Mesenchymal stem cell (in vitro differentiated cells and primary cell): ENCODE data around the gene MFAP1.

Source experiments
- DNase-seq: peaks from one replicate; pipeline ENCODE4 v3.0.0-alpha.2; 2013
- H2AFZ ChIP-seq: one replicate; pipeline ENCODE4 v1.6.1; 2013; ENCODE audit warnings: low read depth, mild to moderate bottlenecking, control low read depth, inconsistent platforms, low read length, moderate library complexity
- H2AK5ac ChIP-seq: 2 replicates; pipeline ENCODE4 v1.6.1; 2013; ENCODE audit warnings: low read length, moderate library complexity, mild to moderate bottlenecking, inconsistent platforms; ENCODE audit not compliant: severe bottlenecking
- H2BK120ac ChIP-seq: one replicate; pipeline ENCODE4 v1.6.1; 2013; ENCODE audit warnings: low read depth, mild to moderate bottlenecking, inconsistent platforms, low read length, moderate library complexity
- H2BK12ac ChIP-seq, 2 experiments: one replicate each; pipeline ENCODE4 v1.6.1; 2013; ENCODE audit warnings: inconsistent platforms in 2 of 2, low read length in 2 of 2, mild to moderate bottlenecking in 2 of 2, moderate library complexity in 2 of 2, control low read depth in 1 of 2
- H2BK15ac ChIP-seq: one replicate; pipeline ENCODE4 v1.6.1; 2013; ENCODE audit warnings: mild to moderate bottlenecking, low read depth, inconsistent platforms; ENCODE audit not compliant: poor library complexity, severe bottlenecking
- H2BK5ac ChIP-seq: 2 replicates; pipeline ENCODE4 v1.6.1; 2013; ENCODE audit warnings: low read depth, mild to moderate bottlenecking, low read length, control low read depth, inconsistent platforms; ENCODE audit not compliant: poor library complexity, severe bottlenecking
- H3K14ac ChIP-seq, 2 experiments: one replicate each; pipeline ENCODE4 v1.6.1; 2013; ENCODE audit warnings: inconsistent platforms in 2 of 2, low read length in 2 of 2, control low read depth in 1 of 2, mild to moderate bottlenecking in 1 of 2, moderate library complexity in 1 of 2
- H3K18ac ChIP-seq, 2 experiments: one replicate each; pipeline ENCODE4 v1.6.1; 2013; ENCODE audit warnings: inconsistent platforms in 2 of 2, low read length in 2 of 2, control low read depth in 1 of 2, low read depth in 1 of 2, mild to moderate bottlenecking in 1 of 2
- H3K23ac ChIP-seq, 2 experiments: one replicate each; pipeline ENCODE4 v1.6.1; 2013; ENCODE audit warnings: inconsistent platforms in 2 of 2, low read length in 2 of 2, mild to moderate bottlenecking in 2 of 2, moderate library complexity in 2 of 2, control low read depth in 1 of 2
- H3K27ac ChIP-seq: 2 replicates; pipeline ENCODE4 v1.5.1; 2013; ENCODE audit warnings: mild to moderate bottlenecking, moderate library complexity, low read length, control low read depth, inconsistent platforms; ENCODE audit not compliant: poor library complexity, severe bottlenecking
- H3K27me3 ChIP-seq, 2 experiments: 2 replicates each; pipeline versions ENCODE4 v1.6.1 to v1.7.0; 2013; ENCODE audit warnings: low read length in 2 of 2, mild to moderate bottlenecking in 2 of 2, moderate library complexity in 2 of 2, control low read depth in 1 of 2, inconsistent platforms in 1 of 2; ENCODE audit not compliant: control insufficient read depth in 1 of 2, insufficient read depth in 1 of 2
- H3K36me3 ChIP-seq, 2 experiments: 2 replicates each; pipeline versions ENCODE4 v1.6.1 to v1.7.0; 2013; ENCODE audit warnings: low read length in 2 of 2, control low read depth in 1 of 2, inconsistent platforms in 1 of 2, low read depth in 1 of 2, mild to moderate bottlenecking in 1 of 2; ENCODE audit not compliant: insufficient read depth in 2 of 2, control insufficient read depth in 1 of 2
- H3K4ac ChIP-seq, 2 experiments: one replicate each; pipeline ENCODE4 v1.6.1; 2013; ENCODE audit warnings: inconsistent platforms in 2 of 2, low read length in 2 of 2, mild to moderate bottlenecking in 2 of 2, moderate library complexity in 2 of 2, control low read depth in 1 of 2, low read depth in 1 of 2
- H3K4me1 ChIP-seq: 2 replicates; pipeline ENCODE4 v1.6.1; 2013; ENCODE audit warnings: low read depth, low read length, control low read depth; ENCODE audit not compliant: control insufficient read depth, insufficient read depth
- H3K4me2 ChIP-seq: 2 replicates; pipeline ENCODE4 v1.6.1; 2013; ENCODE audit warnings: low read length, mild to moderate bottlenecking, inconsistent platforms; ENCODE audit not compliant: poor library complexity, severe bottlenecking
- H3K4me3 ChIP-seq, 2 experiments: 2 replicates each; pipeline versions ENCODE4 v1.5.1 to v1.7.0; 2013; ENCODE audit warnings: low read length in 2 of 2, mild to moderate bottlenecking in 2 of 2, control low read depth in 1 of 2, low read depth in 1 of 2; ENCODE audit not compliant: insufficient read depth in 1 of 2
- H3K79me1 ChIP-seq: replicated peaks from 2 replicates; pipeline ENCODE4 v1.6.1; 2013; ENCODE audit warnings: mild to moderate bottlenecking, control low read depth, low read length, inconsistent platforms; ENCODE audit not compliant: poor library complexity, severe bottlenecking
- H3K9ac ChIP-seq: 2 replicates; pipeline ENCODE4 v1.7.0; 2013; ENCODE audit warnings: mild to moderate bottlenecking, low read length, moderate library complexity
- H3K9me3 ChIP-seq: 2 replicates; pipeline ENCODE4 v1.7.0; 2013; ENCODE audit warnings: mild to moderate bottlenecking, low read length; ENCODE audit not compliant: control insufficient read depth
- H4K8ac ChIP-seq: one replicate; pipeline ENCODE4 v1.6.1; 2013; ENCODE audit warnings: inconsistent platforms, mild to moderate bottlenecking, low read length, moderate library complexity
- H4K91ac ChIP-seq: one replicate; pipeline ENCODE4 v1.6.1; 2013; ENCODE audit warnings: mild to moderate bottlenecking, low read length, inconsistent platforms
- WGBS: methylation state at CpG from one replicate; pipeline ENCODE4 v1.1.7; 2013; ENCODE audit warnings: mixed read lengths; 5-methylcytosine and 5-hydroxymethylcytosine counted together

MFAP1 gene

DNA sequence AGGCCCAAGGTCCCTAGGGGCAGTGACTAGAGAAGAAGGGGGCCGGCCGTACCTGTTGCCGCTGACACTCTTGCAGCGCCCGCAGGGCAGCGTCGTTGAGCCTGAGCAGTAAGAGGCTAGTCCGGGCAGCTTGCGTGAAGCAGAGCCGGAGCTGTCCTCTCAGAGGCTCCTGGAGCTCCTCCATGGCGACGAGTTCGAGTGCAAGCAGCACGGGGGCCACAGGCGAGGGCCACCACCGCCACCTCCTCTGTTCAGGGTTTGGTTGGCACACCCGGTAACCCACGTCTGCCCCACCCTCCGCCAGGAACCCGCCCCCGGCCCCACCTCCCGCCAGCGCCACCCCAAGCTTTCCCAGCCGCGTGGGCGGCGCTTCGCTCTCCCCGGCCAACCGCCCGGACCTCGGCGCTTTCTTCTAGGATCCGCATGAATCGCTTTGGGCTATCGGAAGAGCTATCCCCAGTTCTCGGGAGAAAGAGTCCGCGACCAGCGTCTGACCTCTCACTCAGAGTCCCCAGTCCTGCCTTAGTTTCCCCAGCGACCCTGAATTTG is 47.7 kb downstream of the MFAP1 start, which contains the start of gene ELL3:
Gene ELL3, minus strand, starts transcription at position 249 of the 549 bp plus-strand sequence. Its CDS starts 65 bp downstream, at position 184.
- Histone ChIP-seq H3K4ac (peak within 1 kb of the TSS in 1 of 2 experiments; percentile 67), H4K91ac (no peak within 1 kb of the TSS), H2BK120ac (no peak within 1 kb of the TSS), H3K4me1 (peaks cover 14% of the 10 kb centered on the region), H3K18ac (peak within 1 kb of the TSS; percentile 60 to 91), H3K4me2 (peak within 1 kb of the TSS; percentile 95), H2AK5ac (no peak within 1 kb of the TSS), H2BK12ac (peak within 1 kb of the TSS; percentile 30 to 86), H3K36me3 (peaks cover 12 to 27% of the 10 kb centered on the region in 2 experiments), H3K4me3 (peak within 1 kb of the TSS; percentile 56 to 87), H3K23ac (peak within 1 kb of the TSS in 1 of 2 experiments; percentile 75), H3K79me1 (no peaks in the 10 kb centered on the region), H3K9me3 (no peaks in the 10 kb centered on the region), H4K8ac (peak within 1 kb of the TSS; percentile 87), H2BK15ac (peak within 1 kb of the TSS; percentile 36), H2AFZ (peak within 1 kb of the TSS; percentile 32), H3K27ac (peak within 1 kb of the TSS; percentile 34), H3K9ac (peak within 1 kb of the TSS; percentile 86), H3K14ac (peak within 1 kb of the TSS in 1 of 2 experiments; percentile 94), H2BK5ac (no peak within 1 kb of the TSS), H3K27me3 (no peaks in the 10 kb centered on the region)
- DNase-seq = no peak
- WGBS = under 1% methylated on average over 38 of the region's 41 CpGs

DNA sequence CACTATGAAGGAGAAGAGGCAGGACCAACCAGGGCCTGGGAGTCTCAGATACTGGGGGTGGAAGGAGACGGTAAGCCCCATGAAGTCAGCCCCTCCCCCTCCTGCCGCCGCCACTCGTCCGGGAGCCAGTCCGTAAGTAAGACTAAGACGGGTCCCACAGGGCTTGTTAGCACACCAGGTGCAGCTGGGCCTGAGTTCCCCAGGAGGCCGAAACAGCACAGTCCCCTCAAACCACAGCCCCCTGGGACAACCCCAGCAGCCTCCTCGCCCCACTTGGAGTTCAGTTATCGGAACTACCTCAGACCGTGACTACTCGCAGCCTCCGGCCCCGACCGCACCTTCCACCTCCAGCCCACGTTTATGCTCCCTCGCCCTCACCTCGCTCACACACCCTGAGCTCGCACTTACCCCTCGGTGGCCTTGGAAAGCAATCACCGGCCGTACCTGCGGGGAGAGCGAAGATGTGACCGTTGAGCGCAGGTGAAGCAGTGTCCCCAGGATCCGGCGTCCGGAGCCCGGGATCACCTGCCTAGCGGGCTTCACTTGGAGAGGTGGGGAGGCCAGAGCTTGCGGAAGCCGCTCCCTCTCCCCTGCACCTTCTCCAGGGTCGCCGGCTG is 48.3 kb downstream of the MFAP1 start:
- Histone ChIP-seq H3K4me2 (peak overlapping the region; percentile 65), H2BK5ac (no peak overlapping the region), H4K8ac (no peak overlapping the region), H3K23ac (peak overlapping the region in 1 of 2 experiments; percentile 75), H3K4me1 (peaks cover 14% of the 10 kb centered on the region), H2AK5ac (no peak overlapping the region), H3K9me3 (no peaks in the 10 kb centered on the region), H3K27me3 (no peaks in the 10 kb centered on the region), H3K9ac (peak overlapping the region; percentile 74), H4K91ac (no peak overlapping the region), H3K14ac (peak overlapping the region in 1 of 2 experiments; percentile 73), H3K18ac (peak overlapping the region in 1 of 2 experiments; percentile 79), H2BK120ac (no peak overlapping the region), H2BK12ac (peak overlapping the region in 1 of 2 experiments; percentile 32), H3K4ac (no peak overlapping the region), H2AFZ (peak overlapping the region; percentile 32), H2BK15ac (no peak overlapping the region), H3K36me3 (peaks cover 14 to 32% of the 10 kb centered on the region in 2 experiments), H3K79me1 (peaks cover 2% of the 10 kb centered on the region), H3K27ac (no peak overlapping the region), H3K4me3 (peak overlapping the region; percentile 56 to 87)
- 11% methylated on average over 26 of the region's 35 CpGs for WGBS
- DNase-seq = no peak

DNA sequence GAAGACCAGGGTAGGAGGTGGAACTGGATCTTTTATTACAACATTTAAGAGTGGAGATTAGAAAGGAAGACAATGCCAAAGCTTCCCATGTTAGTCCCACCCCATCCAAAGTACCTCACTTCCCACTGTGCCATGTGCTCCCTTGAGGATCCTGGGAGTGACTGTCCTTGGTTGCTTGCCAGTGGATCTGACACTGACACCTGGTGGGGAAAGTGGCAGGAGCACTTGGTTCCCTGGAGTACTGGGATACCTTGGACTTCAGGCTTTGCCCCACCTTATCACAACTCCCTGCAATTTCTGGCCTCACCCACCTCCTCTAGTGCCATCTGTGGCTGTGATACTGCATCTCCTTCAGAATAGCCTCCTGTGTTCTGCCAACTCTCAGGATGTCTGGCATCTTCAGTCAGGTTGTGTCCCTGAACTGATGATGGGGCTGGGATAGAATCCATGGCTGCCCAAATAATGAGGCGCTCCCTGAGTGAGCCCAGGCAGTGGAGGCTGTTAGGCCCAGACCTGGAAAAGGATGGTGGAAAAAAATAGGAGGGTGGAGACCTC is 49.0 kb downstream of the MFAP1 start:
- H2AK5ac ChIP-seq = no peak overlapping the region
- H3K27me3 ChIP-seq = no peaks in the 10 kb centered on the region
- no peak overlapping the region for H3K4me3 ChIP-seq
- no peak overlapping the region for H3K14ac ChIP-seq
- H2BK12ac ChIP-seq = no peak overlapping the region
- H3K79me1 ChIP-seq = peaks cover 2% of the 10 kb centered on the region
- no peak overlapping the region for H2BK5ac ChIP-seq
- H3K36me3 ChIP-seq = peaks cover 17 to 40% of the 10 kb centered on the region in 2 experiments
- no peak overlapping the region for H3K23ac ChIP-seq
- peaks cover 14% of the 10 kb centered on the region for H3K4me1 ChIP-seq
- H2AFZ ChIP-seq = no peak overlapping the region
- H3K27ac ChIP-seq = no peak overlapping the region
- peak; percentile 58 for DNase-seq
- no peaks in the 10 kb centered on the region for H3K9me3 ChIP-seq
- no peak overlapping the region for H4K8ac ChIP-seq
- H3K18ac ChIP-seq = no peak overlapping the region
- no peak overlapping the region for H3K4ac ChIP-seq
- no peak overlapping the region for H3K9ac ChIP-seq
- H2BK120ac ChIP-seq = no peak overlapping the region
- H4K91ac ChIP-seq = no peak overlapping the region
- no peak overlapping the region for H2BK15ac ChIP-seq
- WGBS = 100% methylated on average over 1 of the region's 1 CpG
- no peak overlapping the region for H3K4me2 ChIP-seq

DNA sequence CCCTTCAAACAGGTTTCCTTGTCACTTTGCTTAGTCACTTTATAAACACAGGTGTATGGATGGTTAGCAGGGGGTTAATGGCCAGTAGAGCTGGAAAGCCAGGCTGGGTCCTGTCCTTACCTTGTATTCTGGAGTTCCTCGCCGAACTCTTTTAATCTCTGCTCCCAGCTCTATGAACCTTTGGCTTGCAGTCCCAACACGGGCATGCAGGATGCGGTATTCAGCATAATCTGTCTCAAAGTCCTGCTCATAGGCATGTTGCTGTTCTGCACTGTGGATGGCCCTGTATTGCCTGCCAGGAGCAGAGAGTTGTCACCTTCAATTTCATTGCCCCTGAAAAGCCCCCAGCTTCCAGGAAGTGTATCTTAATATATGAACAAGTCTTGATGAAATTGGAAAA is 50.4 kb downstream of the MFAP1 start:
- Histone ChIP-seq H4K91ac (no peak overlapping the region), H4K8ac (no peak overlapping the region), H3K79me1 (peaks cover 3% of the 10 kb centered on the region), H3K23ac (no peak overlapping the region), H3K27me3 (no peaks in the 10 kb centered on the region), H2AFZ (no peak overlapping the region), H2BK120ac (no peak overlapping the region), H3K4ac (no peak overlapping the region), H3K36me3 (peaks cover 18 to 54% of the 10 kb centered on the region in 2 experiments), H2AK5ac (no peak overlapping the region), H2BK15ac (no peak overlapping the region), H2BK12ac (no peak overlapping the region), H3K27ac (no peak overlapping the region), H2BK5ac (no peak overlapping the region), H3K18ac (no peak overlapping the region), H3K9me3 (no peaks in the 10 kb centered on the region), H3K14ac (no peak overlapping the region), H3K4me1 (peaks cover 14% of the 10 kb centered on the region), H3K9ac (no peak overlapping the region), H3K4me2 (no peak overlapping the region), H3K4me3 (no peak overlapping the region)
- 98% methylated on average over 4 of the region's 4 CpGs for WGBS
- DNase-seq = no peak
